ENCODE measurements around the gene TLE4.

TLE4 gene

DNA sequence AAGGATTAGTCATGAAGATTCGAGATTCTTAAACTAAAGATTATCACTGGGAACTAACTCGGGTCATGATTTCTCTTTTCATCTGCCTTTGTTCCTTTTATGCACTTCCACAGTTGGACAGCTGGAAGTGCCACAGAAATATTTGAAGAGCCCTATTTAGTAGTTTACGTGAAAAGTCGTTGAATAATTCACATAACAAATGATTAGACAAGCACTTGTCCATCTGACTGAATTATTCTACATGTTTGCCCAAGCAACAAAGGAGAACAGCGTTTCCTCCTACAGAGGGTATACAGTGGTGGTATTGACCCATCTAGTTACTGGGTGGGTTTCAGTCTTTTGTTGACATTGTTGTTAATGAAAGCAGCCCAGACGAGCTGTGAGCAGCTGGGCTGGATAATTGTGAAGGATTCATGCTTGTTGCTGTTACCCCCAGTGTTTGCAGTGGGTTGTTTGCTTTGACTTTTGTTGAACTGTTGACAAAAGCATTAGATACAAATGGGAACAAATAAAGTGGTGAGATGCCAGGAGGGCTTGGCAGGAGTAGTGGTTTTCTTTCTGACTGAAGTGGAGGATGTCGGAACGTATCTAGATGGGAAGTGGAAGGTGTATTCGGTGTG lies 96.2 kb downstream of the TLE4 start:
- no peak for DNase-seq

DNA sequence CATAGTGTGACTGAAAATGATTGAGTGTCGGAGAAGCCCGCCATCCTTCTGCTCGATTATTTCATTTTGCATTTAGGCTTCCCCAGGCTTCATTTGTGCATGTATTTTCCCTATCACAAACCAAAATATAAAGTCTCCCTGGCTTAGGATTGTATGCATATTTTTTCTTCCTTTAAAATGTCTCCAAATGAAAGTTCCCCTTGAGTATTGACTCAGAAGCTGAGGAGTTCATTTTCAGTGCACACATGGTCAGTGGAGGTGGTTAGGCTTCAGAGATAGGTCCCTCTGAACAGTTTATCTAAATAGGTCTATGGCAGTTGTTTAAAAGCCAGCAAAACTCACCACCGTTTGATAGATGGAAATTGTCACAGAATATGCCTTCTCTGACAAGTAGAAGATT lies 97.2 kb downstream of the TLE4 start:
- no peak for DNase-seq

DNA sequence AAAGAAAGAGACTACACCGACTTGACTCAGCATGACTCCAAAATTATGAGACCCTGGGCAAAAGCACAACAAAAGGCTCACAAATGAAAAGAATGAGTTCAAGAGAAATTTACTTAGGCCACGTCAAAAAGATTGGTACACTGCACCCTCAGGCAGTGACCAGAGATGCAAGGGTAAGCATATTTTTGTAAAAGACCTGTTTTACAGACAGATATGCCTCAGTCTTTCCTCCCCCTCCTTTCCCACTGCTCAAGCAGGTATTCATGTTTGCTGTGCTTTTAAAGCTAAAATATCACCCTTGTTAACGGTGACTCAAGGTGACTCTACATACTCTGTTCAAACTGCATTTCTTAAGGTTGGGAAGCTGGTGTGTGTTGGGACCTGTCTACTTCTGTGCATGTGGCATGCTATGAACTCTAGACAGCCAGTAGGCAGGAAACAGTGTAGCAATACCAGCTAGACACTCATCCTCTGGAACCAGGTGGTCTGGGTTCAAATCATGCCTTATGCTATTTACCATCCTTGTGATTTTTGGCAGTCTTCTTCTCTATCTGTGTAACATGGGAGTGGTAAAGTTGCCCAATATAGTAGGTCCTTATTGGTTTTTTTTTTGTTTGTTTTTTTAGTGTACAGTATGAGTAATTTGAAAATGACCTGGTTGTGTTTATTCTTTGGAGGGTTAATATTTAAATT lies 98.7 kb downstream of the TLE4 start:
- no peak for DNase-seq

DNA sequence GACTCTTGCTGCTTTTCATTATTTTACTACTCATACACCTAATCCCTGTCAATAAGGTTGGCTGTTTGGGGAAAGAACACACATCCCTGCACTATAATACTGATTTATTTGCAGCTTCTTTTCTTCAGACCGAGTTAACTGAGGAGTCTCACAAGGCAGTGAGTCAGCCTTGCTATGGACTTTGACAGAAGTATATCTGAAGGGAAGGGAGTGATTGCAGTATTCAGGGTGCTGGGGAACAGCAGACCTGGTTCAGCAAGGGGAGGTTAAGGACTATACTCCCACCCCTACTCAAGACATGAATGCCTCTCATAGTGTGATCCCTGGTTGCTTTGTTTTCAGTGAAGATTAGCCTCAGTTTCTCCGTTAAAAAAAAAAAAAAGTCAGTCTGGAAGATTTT lies 99.8 kb downstream of the TLE4 start:
- no peak for DNase-seq

DNA sequence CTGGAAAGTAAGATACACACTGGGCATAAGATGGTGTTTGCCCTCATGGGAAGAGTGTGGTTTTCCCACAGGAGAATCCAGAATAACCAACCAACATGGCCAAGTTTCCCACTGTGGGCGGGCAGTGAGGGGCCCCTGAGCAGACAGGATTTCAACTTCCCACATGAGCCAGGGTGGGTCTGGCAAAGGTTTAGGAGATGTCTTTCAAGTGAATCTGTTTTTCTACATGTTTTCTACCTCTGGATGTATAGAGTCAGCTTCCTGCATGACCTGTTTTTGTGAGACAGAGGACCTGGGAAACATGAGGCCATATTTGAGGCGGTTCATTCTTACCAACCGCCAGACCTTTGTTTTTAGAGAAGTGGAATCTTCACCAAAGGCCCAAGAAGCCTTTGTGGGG lies 100.5 kb downstream of the TLE4 start:
- DNase-seq: no peak

DNA sequence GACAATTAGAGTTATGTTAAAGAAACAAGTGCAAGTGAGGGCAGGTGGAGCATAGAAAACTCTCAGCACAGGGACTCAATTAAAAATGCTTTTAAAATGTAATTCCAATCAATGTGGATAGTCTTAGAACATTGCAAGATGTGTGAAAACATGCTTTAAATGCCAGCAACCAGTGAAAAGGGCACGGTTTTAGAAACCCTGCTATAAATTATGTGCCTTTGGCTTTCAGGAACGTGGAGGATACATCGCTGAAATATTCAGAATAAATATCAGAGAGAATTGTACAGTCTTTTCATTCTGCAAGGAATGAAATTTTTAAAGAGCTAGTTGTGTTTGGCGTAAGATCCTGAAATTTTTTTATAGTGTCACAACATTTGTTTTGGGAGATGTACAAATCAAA lies 101.1 kb downstream of the TLE4 start:
- DNase-seq: no peak

DNA sequence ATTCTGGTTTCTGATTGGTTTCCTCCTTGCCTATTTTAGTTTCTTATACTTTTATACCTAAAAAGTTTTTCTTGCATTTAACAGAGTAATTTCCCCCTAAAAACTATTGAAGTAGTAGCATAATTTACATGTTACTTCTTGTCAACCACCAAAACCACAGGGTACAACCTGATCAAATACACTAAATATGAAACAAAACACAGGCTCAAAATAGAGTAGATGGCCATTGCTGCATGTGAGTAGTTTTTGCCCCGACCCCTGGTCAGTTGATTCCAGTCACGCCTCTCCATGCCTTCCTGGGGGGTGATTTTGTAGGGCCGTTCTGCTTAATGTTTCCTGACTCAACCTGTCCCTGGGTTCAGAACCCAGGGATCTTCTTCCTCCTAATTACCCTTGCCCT lies 101.8 kb downstream of the TLE4 start:
- DNase-seq: no peak

DNA sequence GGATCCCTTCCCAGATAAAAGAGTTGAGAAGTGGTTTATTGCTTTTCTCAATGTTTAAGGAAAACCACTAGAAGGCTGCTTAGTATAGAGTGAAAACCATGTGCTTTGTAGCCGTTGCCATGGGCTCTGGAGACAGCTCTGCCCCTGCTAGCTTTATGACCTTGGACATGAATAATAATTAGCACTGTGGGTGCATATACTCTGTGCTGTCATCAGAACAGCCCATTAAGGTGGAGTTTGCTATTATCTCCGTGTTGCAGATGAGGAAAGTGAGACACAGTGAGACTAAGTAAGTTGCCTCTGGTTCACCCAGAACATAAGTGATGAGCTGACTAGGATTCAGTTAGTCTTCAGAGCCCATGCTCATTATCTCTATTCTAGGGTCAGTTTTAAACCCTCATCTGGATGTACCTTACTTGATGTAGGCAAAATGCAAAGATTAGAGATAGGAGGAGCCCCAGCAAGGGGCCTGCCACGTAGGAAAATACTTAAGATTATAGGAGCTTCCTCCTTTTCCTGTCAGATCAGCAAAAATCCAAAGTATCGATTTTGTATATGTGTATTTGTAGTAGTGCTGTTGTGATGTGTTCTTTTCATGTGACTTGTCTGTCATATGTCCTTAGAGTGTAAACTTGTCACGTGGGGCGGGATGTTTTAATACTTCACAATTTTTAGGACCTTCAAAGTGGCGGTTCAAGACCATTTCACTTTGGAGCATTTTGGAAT lies 102.5 kb downstream of the TLE4 start:
- DNase-seq: no peak

DNA sequence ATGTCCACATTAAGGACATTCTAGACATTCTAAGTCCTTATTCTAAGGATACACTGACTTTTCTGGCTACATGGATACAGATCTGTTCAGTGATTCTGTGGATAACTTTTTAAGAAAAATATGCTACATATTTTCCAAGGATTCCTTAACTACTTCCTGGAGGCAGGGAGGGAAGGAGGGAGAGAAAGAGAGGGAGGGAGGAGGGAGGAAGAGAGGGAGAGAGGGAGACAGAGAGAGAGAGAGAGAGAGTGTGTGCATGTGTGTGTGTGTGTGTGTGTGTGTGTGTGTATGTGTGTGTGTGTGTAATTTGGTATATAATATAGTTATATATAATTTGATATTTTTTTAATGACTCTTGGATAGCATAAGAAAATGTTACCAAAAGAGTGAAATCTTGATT lies 109.8 kb downstream of the TLE4 start:
- no peak for DNase-seq

DNA sequence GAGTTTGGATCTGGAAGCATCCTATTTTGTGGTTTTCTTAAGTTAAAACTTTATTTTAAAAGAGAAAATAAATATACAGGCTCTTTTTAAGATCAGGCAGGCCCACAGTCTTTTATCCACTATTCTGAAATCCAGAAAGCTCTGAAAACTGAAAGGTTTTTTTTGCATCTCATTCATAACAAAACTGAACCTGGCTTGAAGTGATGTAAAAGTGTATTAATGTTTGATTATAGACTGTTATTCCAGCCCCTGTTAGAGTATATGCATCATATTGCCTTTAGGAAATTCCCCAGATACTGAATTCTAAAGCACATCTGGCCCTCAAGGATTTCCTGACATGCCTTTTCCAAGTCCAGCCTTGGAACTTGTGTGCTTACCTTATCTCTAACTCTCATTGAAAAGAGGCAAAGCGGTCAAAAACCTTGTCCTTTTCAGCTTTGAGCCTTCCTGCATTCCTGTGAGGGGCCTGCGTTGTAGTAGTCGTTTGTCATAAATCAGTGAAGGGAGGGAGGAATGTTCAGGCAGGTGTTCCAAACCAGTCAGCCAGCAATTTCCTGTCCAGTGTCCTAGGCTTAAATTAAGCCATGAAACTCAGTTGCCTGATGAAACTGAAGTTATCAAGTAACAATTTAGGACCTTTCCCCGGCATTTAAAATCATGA lies 110.4 kb downstream of the TLE4 start:
- DNase-seq: no peak

DNA sequence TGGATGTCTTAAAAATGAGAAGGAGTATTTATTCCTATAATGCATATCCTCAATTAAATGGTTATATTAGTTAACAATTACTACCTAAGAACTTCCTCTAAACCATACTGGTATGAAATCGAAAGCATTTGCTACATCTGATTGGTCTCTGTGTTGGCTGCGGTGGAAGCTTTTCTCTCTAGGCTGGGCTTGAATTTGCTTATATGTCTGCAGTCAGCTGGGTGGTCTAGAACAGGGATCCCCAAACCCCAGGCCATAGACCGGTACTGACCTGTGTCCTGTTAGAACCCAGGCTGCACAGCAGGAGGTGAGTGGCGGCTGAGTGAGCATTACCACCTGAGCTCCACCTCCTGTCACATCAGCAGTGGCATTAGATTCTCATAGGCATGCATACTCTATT lies 112.3 kb downstream of the TLE4 start:
- no peak for DNase-seq

DNA sequence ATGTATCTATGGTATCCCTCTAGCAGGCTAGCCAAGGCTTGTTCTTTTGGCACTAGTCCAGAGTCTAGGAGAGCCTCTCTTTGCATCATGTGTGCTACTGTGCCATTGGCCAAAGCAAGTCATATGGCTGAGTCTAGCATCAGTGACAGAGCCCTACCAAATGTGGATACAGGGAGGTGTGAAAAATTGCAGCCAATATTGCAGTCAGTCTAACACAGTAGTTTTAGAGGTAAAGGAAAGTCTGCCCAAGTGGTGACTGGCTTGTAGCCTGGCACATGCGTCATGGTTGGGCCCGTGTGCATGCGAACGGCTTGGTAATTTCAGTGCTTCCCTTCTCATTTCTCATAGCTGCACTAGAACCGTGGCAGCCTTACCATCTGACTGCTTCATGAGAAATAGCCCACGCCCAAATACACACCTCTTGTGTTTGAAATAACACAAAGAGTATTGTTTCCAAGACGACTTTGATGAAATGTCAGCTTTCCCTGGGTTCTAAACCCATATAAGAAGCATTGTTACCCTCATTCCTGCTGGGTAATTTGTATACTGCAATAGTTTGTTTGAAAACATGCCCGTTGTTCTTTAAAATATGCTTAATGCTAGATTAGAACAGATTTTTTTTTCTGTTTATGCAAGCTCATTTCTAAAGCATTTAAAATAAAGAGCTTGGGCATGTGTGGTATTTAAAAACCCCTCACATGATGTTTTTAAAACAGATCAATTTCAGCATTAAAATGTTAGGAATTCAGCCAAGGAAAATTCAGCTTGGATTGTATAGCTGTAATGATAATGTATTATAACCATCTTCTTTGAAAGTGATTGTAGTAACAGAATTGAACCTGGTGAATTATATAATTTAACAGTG lies 113.2 kb downstream of the TLE4 start:
- DNase-seq: no peak

DNA sequence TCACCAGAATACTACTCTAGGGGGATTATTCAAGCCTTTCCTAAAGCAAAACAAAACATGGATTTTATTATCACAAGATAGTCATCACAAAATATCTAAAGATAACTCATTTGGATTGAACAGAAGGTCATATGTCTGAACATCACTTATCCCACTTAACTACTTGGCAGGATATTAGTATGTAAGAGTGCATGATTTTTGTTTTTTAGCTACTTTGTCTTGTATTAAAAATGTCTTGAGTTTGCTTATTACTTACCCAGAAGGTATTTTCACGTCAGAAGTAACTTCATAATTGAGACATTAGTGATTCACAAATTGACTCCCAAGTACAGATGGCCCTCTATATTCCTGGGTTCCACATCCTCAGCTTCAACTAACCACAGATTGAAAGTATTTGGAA lies 113.8 kb downstream of the TLE4 start:
- DNase-seq: no peak

DNA sequence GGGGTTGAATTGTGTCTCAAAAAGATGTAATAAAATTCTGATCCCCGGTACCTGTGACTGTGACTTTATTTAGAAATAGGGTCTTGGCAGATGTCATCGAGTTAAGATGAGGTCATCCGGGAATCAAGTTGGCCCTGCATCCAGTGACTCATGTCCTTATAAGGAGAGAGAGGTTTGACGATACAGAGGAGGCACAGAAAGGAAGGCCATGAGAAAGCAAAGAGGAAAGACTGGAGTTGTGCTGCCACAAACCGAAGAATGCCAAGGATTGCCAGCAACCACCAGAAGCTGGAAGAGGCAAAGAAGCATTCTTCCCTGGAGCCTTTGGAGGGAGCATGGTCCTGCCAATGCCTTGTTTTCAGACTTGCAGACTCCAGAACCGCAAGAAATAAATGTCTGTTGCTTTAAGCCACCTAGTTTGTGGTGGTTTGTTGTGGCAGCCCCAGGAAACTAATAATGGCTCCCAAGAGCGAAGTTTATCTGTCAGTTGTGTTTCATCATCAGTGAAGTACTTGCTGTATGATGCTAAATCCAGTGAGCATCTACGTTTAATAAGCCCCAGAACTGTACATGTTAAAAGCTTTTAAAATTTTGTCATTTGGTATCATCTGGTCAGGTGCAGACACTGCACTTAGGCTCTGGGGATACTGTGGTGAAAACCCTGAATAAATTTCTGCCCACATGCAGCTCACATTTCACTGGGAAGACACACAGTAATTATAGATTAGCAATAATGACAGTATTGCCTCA lies 114.8 kb downstream of the TLE4 start:
- no peak for DNase-seq

DNA sequence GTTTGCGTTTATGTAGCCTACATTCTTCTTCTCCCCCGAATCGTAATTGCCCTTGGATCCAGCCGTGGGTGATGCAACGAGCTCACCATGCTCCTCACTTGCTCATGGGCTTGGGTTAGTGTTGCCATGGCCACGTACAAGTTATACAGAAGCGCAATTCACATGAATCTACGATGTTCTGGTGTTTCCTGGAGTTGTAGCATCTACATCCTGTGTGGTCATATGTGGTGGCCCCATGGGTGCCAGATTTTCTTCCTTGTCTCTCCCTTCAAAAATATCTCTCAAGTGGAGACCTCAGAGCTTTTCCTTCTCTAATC lies 115.3 kb downstream of the TLE4 start:
- peak; percentile 33 to 37 for DNase-seq

DNA sequence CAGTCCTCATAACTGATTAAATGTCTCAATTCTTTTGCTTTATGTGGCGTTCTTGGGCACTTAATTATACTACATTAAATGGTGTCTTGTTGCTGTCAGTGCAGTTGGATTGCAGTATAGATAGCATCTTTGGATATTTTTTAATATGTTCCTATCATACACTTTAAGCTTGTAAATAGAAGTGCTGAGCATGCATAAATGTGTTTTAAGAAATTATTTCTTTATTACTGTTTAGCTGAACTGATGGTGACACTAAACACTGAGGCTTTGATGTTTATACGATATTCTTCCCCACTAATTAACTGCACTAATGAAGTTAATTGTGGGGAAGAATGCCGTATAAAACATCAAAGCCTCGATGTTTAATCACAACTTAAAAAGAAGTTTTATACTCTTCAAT lies 116.6 kb downstream of the TLE4 start:
- no peak for DNase-seq

DNA sequence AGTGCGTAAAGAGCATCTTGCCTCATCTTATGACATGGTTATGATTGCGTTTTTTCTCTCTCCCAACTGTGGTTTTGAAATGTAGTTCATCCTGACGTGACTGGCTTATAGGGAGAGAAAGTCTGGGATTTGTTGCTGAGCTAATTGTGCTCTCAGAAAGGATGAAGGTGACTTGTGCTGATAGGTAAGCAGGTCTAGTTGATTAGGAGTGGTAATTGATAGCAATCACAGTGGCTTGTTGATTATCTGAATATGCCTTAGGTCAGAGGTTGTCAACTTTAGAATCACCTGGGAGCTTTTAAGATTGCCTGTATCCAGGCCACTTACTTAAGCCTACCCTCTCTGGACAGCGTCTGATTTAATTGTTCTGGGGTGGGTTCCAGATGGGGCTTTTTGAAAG lies 117.8 kb downstream of the TLE4 start:
- no peak for DNase-seq

DNA sequence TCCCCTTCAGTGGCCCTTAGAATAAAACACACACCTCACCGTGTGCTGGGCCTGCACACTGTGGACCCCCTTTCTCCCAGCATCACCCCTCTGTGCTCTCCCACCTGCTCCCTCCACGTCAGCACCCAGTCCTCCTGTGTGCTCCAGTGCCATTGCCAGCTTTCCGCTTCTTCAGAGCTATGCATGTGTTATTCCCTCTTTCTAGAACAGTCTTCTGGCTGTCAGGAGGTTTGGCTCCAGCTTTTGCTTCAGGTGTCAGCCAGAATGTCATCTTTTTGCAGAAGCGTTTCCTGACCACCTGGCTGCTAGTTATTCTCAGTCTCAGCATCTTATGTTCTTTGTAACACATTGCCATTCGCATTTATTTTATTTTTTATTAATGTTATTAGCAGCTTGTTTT lies 119.7 kb downstream of the TLE4 start:
- no peak for DNase-seq

DNA sequence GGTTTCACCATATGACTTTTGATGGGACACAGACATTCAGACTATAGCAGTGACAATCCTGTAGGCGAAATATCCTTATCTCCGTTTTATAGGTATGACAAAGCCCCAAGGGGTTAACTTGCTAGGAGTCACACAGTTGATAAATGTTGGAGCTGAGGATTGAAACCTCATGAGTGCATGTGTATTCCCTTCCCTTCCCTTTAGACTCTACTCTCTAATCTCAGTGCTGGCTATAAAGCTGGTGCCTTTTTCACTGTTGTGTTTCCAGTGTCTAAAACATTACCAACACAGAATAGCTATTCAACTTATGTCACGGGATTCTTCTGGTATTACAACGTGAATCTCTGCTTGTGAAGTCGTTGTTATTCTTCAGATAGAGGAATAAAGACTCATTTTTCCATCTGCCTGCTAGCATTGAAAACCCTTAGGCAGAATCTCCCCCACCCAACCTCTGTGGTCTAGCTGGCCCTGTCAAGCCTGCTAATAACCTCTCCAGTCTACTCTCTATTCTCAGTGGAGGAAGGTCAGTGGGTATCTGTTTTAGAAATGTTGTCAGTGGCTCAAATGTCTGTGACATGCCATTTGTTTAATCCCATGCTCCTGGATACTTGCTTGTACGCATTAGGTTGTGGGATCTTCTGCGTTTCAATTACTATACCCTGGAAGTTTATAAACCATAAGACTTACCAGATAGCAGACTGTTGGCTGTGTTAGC lies 121.2 kb downstream of the TLE4 start:
- no peak for DNase-seq

DNA sequence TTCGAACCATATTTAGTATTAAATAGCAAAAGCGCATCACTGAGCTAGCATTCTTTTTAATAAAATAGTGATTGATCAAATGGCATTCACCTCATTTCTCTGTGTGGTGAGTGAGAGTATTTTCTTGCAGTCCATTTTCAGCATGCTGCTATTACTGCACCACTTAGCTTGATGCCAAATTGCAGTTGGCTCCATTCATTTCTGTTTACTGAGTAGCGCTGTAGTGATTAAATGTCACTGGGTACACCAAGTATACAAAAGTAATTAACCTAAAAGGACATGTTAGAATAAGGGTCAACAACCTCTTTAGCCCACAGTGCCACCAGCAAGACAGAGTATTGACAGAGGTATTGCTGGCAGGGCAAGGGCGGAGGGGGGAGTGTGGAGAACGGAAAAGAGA lies 122.0 kb downstream of the TLE4 start:
- DNase-seq: no peak

DNA sequence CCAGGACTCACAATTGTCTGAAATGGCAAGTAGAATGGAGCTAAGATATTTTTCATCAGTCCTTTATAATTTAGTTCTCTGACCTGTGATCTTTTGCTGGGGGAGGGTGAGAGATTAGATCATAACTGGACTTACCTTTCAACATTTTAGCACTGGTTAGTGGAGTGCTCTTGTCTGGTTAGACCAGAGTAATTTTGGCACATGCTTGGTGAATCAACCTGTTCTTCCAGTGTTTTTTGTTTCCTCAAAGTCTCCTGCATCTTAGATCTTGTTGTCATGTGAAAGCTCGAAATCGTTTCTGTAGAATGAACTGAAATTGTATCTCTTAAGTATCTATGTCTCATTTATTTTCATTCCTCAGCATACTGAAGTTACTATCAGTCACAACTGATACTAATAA lies 122.4 kb downstream of the TLE4 start:
- no peak for DNase-seq

All from CD4-positive, alpha-beta T cell treated with Interleukin-1 beta for 1 hour (primary cell).